ENCODE measurements around the gene BAHCC1.

- TF ChIP-seq CTCF (IDR thresholded peaks at IDR 0.05; ENCODE audit: extremely low read depth in 1 of 2, insufficient read depth in 1 of 2, low read depth in 1 of 2, low read length in 2 of 2) = no peak
- no peak for TF ChIP-seq EZH2 (IDR thresholded peaks at IDR 0.05; ENCODE audit: borderline replicate concordance, low read depth, low read length, severe bottlenecking)
Observed at GRCh38 chr17:81399481-81400153, 4.4 kb downstream of the BAHCC1 start.

Measured in endothelial cell of umbilical vein (primary cell).